Thymus (tissue), 11 donors: ENCODE measurements around the gene TBRG4. TPM values are rescaled to one million over a fixed set of nuclear protein-coding genes. Genes with fewer than 3 reads are reported as not detected.
A peak's percentile ranks its signal among the peaks of the same experiment; 100 is the strongest.

Experiments
- DNase-seq, 9 donors: peaks; one replicate each; pipeline ENCODE4 v3.0.0-alpha.2; 2013; ENCODE audit warnings: low spot score in 9 of 9, low read depth in 6 of 9, missing footprints in 1 of 9
- H3K27ac ChIP-seq, 2 donors: one replicate each; pipeline ENCODE4 v1.5.1; 2013; ENCODE audit warnings: control low read depth in 1 of 2, low read depth in 1 of 2, low read length in 1 of 2, mild to moderate bottlenecking in 1 of 2, moderate library complexity in 1 of 2
- H3K27me3 ChIP-seq, 2 donors: one replicate each; pipeline ENCODE4 v1.5.1; 2013; ENCODE audit warnings: low read length in 1 of 2; ENCODE audit not compliant: control insufficient read depth in 2 of 2, insufficient read depth in 1 of 2
- H3K36me3 ChIP-seq, 2 donors: one replicate each; pipeline ENCODE4 v1.5.1; 2013; ENCODE audit warnings: low read length in 1 of 2, mild to moderate bottlenecking in 1 of 2, moderate library complexity in 1 of 2; ENCODE audit not compliant: control insufficient read depth in 2 of 2, insufficient read depth in 2 of 2
- H3K4me1 ChIP-seq, 2 donors: one replicate each; pipeline ENCODE4 v1.5.1; 2013; ENCODE audit warnings: low read length in 2 of 2; ENCODE audit not compliant: control insufficient read depth in 2 of 2, insufficient read depth in 2 of 2
- H3K4me3 ChIP-seq, 2 donors: one replicate each; pipeline ENCODE4 v1.5.1; 2013; ENCODE audit warnings: low read length in 2 of 2, control low read depth in 1 of 2, mild to moderate bottlenecking in 1 of 2
- H3K9me3 ChIP-seq, 2 donors: one replicate each; pipeline ENCODE4 v1.5.1; 2013; ENCODE audit warnings: low read length in 1 of 2, mild to moderate bottlenecking in 1 of 2; ENCODE audit not compliant: control insufficient read depth in 2 of 2, insufficient read depth in 1 of 2
- WGBS: extraction: QIAGEN DNeasy Blood & Tissue Kit; methylation state at CpG from one replicate; pipeline ENCODE4 v1.1.7; 2013; 5-methylcytosine and 5-hydroxymethylcytosine counted together
- polyA plus RNA-seq: library from polyadenylated mRNA; stranded (reverse); fragments of 200-250 nt; gene quantifications from one replicate; pipeline ENCODE4 v1.2.3, GENCODE V29; 2013
- total RNA-seq: library from RNA; stranded (reverse); fragments of 120-200 nt; gene quantifications from one replicate; pipeline ENCODE4 v1.2.4, GENCODE V29; 2013
- donor health status: healthy.

The TBRG4 gene
- total and polyA plus RNA-seq, 2 donors = 54.2 to 57.7 TPM

DNA sequence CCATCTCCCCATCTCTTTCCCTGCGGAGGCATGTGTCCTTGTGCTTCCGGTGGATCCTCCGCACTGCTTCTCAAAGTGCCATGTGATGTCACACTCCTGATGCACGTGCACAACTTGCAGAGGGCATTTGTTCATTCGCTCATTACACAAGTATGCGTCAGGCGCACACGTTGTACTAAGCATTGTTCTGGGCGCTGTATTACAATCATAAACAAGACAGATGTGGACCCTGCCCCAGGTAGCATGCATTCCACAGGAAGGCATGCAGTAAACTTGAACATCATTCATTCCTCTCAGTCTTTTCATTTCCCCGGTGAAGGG, 37.1 kb upstream of the TBRG4 start:
- Histone ChIP-seq H3K36me3 (no peaks in the 10 kb centered on the region), H3K4me3 (no peak overlapping the region), H3K9me3 (no peaks in the 10 kb centered on the region), H3K4me1 (peaks cover 0 to 3% of the 10 kb centered on the region in 2 donors), H3K27me3 (peaks cover 0 to 19% of the 10 kb centered on the region in 2 donors), H3K27ac (no peak overlapping the region)
- no peak for DNase-seq
- WGBS = 96% methylated on average over 10 of the region's 10 CpGs

DNA sequence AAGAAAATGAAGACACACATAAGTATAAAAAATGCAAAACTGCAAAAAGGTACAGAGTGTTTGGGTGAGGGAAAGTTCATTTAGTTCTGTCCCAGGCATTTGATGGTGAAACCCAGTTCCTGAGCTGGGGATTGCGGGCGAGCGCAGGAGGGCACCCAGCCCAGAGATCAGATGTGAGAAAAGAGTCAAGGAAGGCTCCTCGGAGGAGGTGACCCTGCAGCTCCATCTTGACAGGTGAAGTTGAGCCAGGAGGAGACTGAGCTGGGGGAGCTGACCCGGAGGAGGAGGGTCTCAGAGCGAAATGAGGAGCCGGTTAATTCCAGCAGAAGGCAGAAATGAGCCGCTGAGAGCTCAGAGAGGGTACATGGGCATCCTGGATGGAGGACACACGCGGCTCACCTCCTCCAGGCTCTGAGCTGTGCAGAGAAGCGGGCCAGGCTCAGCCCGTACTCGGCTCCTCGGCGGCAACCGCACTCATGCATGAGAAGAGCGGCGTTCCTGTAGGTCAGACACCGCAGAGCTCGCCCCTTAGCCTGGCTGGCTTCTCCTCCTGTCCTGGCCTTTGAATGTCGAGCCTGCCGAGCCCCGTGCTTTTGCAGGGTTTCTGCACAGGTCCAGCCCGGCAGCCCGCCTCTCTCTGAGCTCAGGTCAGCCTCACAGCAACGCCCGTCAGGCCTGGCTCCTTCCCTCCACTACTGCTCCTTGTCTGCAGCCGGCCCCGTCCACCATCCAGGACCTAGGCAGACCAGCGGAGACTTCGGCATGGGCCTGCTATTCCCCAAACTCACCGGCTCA, 36.6 kb upstream of the TBRG4 start:
- Histone ChIP-seq H3K36me3 (no peaks in the 10 kb centered on the region), H3K27me3 (peaks cover 0 to 19% of the 10 kb centered on the region in 2 donors), H3K27ac (no peak overlapping the region), H3K4me3 (no peak overlapping the region), H3K4me1 (peaks cover 0 to 3% of the 10 kb centered on the region in 2 donors), H3K9me3 (no peaks in the 10 kb centered on the region)
- WGBS = 80% methylated on average over 32 of the region's 32 CpGs
- no peak for DNase-seq

GRCh38 chr7:45146531-45147379, 35.3 kb upstream of the TBRG4 start:
- H3K27me3 ChIP-seq = peaks cover 0 to 19% of the 10 kb centered on the region in 2 donors
- 90% methylated on average over 19 of the region's 19 CpGs for WGBS
- no peak for DNase-seq

GRCh38 chr7:45145881-45146280, 34.4 kb upstream of the TBRG4 start:
- DNase-seq = no peak
- no peaks in the 10 kb centered on the region for H3K36me3 ChIP-seq
- no peaks in the 10 kb centered on the region for H3K9me3 ChIP-seq
- H3K27me3 ChIP-seq = peaks cover 0 to 19% of the 10 kb centered on the region in 2 donors
- no peaks in the 10 kb centered on the region for H3K4me1 ChIP-seq
- H3K4me3 ChIP-seq = no peak overlapping the region
- no peak overlapping the region for H3K27ac ChIP-seq
- 90% methylated on average over 7 of the region's 7 CpGs for WGBS

More at GRCh38 chr7:45146531-45147379, 35.3 kb upstream of the TBRG4 start:
- Histone ChIP-seq H3K27ac (no peak overlapping the region), H3K4me3 (no peak overlapping the region), H3K9me3 (no peaks in the 10 kb centered on the region), H3K36me3 (no peaks in the 10 kb centered on the region), H3K4me1 (no peaks in the 10 kb centered on the region)

- WGBS = 99% methylated on average over 4 of the region's 4 CpGs
- Histone ChIP-seq H3K27me3 (peaks cover 0 to 16% of the 10 kb centered on the region in 2 donors), H3K4me3 (no peak overlapping the region), H3K27ac (no peak overlapping the region), H3K9me3 (no peaks in the 10 kb centered on the region), H3K4me1 (no peaks in the 10 kb centered on the region), H3K36me3 (no peaks in the 10 kb centered on the region)
- DNase-seq = no peak
Measured at GRCh38 chr7:45143616-45144015, 32.1 kb upstream of the TBRG4 start.

GRCh38 chr7:45140827-45141226, 29.3 kb upstream of the TBRG4 start:
- Histone ChIP-seq H3K36me3 (no peaks in the 10 kb centered on the region), H3K27ac (no peak overlapping the region), H3K4me3 (no peak overlapping the region), H3K4me1 (peaks cover 0 to 3% of the 10 kb centered on the region in 2 donors), H3K27me3 (no peaks in the 10 kb centered on the region), H3K9me3 (no peaks in the 10 kb centered on the region)
- DNase-seq = no peak
- WGBS = 77% methylated on average over 4 of the region's 4 CpGs

- Histone ChIP-seq H3K36me3 (no peaks in the 10 kb centered on the region), H3K27ac (no peak overlapping the region), H3K27me3 (no peaks in the 10 kb centered on the region), H3K9me3 (no peaks in the 10 kb centered on the region), H3K4me3 (no peak overlapping the region), H3K4me1 (peaks cover 0 to 5% of the 10 kb centered on the region in 2 donors)
- DNase-seq = no peak
- WGBS = 90% methylated on average over 10 of the region's 10 CpGs
Measured at GRCh38 chr7:45138433-45139267, 27.2 kb upstream of the TBRG4 start.

DNA sequence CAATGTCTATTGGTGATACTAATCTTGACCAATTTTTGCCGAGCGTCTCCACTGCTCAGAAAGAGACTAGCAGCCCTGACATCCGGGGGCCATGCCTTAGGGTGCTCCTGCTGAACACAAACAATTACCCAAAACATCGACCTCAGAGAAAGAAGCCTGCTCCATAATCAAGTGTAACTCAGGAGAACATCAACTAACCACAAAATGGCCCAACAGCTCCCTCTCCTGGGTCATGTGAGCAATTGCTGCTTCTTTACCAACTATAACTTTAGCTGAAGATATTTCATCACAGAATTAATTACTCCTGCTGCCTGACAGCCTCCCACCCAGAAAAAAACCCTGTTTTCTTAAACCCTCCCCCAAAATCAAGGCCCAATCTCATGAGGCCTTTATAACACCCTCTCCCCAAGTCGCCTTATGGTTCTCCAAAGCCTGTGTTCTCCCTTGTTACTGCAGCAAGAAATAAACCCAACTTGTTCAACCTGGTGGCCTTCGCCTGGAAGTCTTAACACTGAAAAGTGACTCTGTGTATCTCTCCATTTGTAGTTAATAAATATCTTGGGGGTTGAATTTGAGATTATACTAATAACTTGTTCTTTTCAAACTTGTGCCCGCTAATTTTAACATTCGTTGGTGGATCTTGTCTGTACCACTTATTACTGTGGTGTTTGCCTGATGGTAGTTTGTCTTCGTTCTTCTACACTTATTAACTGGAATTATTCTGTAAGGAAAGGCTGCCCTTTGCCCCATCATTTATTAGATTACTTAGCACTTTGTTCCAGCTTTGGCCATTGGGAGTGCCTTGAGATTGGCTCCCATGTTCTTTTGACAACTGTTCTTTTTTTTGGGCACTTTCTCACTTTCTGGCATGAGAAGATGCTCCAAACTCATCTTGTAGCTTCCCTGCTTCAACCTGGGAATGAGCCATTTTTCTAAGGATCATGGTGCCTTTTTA, 24.9 kb upstream of the TBRG4 start:
- Histone ChIP-seq H3K27ac (no peak overlapping the region), H3K4me1 (peaks cover 0 to 5% of the 10 kb centered on the region in 2 donors), H3K27me3 (no peaks in the 10 kb centered on the region), H3K9me3 (no peaks in the 10 kb centered on the region), H3K4me3 (no peak overlapping the region), H3K36me3 (no peaks in the 10 kb centered on the region)
- WGBS = 53% methylated on average over 9 of the region's 9 CpGs
- peak; percentile 49 to 89 (median 74) for DNase-seq
